UCSD-AML1 (cell line): ENCODE results near the gene PLEKHA8.

ENCODE experiments used
- DNase-seq: peaks from one replicate; lab custom pipeline; 2025; ENCODE audit not compliant: unreplicated experiment; lab: John Stamatoyannopoulos, UW

The PLEKHA8 gene

DNA sequence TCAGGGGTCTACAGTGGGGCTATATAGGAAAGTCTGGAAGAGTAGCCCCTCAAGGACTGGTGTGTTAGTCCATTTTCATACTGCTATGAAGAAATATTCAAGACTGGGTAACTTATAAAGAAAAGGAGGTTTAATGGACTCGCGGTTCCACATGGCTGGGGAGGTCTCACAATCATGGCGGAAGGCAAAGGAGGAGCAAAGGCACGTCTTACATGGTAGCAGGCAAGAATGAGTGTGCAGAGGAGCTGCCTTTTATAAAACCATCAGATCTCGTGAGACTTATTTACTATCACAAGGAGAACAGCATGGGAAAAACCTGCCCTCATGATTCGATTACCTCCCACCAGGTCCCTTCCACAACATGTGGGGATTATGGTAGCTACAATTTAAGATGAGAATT lies 4.7 kb upstream of the PLEKHA8 start:
- no peak for DNase-seq

GRCh38 chr7:30026229-30027064 lies 1.8 kb upstream of the PLEKHA8 start, which contains the start of gene FKBP14:
Gene FKBP14 (minus strand): TSS chr7:30026702. CDS start chr7:30026508, 194 bp downstream.
- DNase-seq, result peak; percentile 87

- no peak for DNase-seq
Measured at GRCh38 chr7:30027065-30027456, 1.2 kb upstream of the PLEKHA8 start.

- DNase-seq, result no peak
Measured at GRCh38 chr7:30027740-30028215, 434 bp upstream of the PLEKHA8 start.

- DNase-seq, result peak; percentile 49
Measured at GRCh38 chr7:30028749-30029635, 780 bp downstream of the PLEKHA8 start.

GRCh38 chr7:30029696-30030095 lies 1.5 kb downstream of the PLEKHA8 start:
- no peak for DNase-seq

DNA sequence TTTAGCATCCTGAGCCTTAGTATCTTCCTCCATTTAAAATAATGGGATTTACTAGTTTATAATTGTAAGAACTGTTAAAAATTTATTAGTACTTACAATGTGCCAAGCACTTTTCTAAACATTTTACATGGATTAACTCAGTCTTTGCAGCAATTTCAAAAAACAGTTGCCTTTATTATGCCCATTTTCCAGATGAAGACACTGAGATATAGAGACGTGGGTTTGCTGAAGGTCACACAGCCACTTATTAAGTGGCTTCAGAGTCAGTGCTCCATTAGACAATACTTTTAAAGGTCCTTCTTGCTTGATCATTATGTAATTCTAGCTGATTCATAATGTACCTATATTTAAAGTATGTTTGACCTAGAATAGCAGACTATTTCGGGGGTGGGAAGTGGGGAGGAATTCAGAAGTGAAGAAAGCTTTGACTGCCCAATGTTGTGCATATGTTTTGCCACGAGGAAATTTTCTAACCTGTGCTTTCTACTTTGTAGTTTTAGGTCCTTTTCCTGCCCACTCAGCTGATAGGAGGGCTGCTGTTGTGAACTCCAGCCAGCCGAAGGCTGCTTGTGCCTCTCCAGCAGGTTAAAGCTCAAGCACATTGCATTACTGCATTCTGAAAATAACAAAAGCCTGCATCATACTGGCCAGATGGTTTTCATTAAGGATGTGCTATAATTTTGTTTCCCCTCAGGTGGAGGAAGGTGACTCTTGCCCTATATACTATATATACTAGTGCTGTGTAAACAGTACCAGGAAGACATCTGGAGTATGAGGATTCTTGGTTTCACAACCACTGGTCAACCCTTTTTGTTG lies 4.3 kb downstream of the PLEKHA8 start:
- DNase-seq, result no peak

GRCh38 chr7:30034501-30034900 lies 6.3 kb downstream of the PLEKHA8 start:
- DNase-seq, result no peak

GRCh38 chr7:30036220-30036619 lies 8.0 kb downstream of the PLEKHA8 start:
- no peak for DNase-seq

- no peak for DNase-seq
Measured at GRCh38 chr7:30038196-30038980, 10.2 kb downstream of the PLEKHA8 start.

DNA sequence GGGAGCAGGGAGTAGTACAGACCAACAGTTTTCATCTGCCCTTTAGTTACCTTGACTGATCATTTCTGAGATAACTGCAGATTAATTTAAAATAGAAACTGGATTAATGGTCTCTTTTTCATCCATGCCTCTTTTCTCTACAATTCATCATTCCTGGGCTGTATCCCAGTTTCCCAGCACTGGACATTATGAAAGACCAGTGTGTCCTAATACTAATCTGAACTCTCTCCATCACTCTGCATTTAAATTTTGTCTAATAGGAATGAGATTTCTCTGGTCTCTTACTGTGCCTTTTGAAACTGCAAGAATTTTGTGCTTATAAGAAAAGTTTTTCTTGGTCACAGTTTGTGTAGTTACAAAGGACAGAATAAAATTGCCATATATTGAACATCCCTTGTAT lies 12.7 kb downstream of the PLEKHA8 start:
- no peak for DNase-seq

GRCh38 chr7:30041526-30042269 lies 13.5 kb downstream of the PLEKHA8 start:
- no peak for DNase-seq

- no peak for DNase-seq
Measured at GRCh38 chr7:30046127-30046770, 18.0 kb downstream of the PLEKHA8 start.

- no peak for DNase-seq
Measured at GRCh38 chr7:30047124-30047523, 18.9 kb downstream of the PLEKHA8 start.

DNA sequence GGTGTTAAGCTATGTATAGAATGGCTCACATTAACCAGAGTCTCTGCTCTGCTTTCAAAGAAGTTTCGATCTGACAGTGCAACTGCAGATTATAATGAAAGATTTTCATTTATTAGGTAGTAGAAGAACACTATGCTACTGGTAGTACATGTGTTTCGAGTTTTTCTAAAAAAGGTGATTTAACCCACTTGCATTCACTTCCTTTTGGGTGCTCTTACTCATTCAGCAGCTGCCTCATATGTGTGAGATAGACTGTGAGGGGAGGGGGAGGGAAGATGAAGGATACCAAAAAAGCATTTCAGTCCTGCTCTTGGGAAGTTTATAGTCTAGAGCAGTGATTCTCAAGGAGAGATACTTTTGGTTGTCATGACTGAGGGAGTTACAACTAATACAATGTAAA lies 20.4 kb downstream of the PLEKHA8 start:
- DNase-seq, result no peak

DNA sequence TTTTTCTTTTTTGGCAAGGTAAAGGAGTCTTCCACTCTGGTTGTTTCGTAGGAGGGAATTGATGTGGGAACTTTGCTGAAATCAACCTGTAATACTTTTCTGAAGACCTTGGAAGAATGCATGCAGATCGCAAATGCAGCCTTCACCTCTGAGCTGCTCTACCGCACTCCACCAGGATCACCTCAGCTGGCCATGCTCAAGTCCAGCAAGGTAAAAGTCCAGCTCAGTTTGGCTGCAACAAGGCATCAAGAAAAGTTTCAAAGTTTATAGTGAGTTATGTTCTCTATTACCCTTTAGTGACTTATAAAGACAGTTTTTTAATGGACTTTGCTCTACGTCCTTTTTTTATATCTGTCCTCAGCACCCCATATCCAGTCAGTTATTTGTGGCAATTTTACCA lies 21.0 kb downstream of the PLEKHA8 start:
- DNase-seq, result no peak

DNA sequence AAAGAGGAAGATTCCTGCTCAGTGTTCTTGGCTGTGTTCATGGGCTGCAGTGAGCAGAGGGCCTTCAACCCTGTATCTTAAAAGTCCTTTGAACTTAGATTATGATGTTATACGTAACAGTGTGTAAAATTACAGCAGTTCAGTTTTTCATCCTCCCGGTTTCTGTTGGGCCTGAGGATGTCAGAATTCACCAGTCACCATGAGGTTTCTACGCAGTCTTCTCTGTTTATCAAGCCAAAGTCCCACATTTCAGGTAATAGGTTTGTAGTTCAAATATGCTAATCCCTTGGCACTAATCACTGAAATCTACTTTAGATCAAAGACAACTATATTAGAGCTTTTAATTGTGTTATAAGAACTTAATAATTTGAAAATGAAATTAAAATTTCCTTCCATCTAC lies 24.9 kb downstream of the PLEKHA8 start:
- DNase-seq, result no peak

DNA sequence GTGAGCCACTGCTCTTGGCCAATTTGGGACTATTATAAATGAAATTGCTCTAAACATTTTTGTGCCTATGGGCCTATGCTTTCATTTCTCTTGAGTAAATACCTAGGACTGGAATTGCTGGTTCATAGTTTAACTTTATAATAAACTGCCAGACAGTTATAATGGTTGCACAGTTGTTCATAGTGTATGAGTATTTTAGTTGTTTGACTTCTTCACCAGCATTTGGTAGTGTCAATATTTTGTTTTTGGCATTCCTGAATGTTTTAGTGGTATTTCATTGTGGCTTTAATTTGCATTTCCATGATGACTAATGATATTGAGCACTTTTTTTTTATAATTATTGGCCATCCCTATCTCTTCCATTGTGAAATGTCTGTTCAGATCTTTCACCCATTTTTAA lies 29.5 kb downstream of the PLEKHA8 start:
- no peak for DNase-seq

DNA sequence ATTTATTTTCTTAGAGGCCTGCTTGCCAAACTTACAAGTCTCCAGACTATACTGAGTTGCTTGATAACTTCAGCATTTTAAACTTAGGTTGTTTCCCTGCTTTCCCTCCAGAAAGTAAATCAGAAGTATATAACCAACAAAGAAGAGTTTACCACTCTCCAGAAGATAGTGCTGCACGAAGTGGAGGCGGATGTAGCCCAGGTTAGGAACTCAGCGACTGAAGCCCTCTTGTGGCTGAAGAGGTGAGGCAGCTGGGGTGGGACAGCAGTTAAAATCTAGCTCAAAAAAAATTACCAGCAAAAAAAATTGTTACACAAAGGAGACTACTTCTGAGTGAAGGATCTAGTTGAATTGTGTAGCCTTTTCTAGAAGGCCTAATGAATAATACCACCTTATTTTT lies 33.6 kb downstream of the PLEKHA8 start:
- peak; percentile 8 for DNase-seq
